A549 (cell line): ENCODE measurements around the gene SMYD5. TPM values are rescaled to one million over a fixed set of nuclear protein-coding genes. Genes with fewer than 3 reads are reported as not detected.
"Not testable (repeated sequence)": the region's sequence is repeated elsewhere in the genome, so short reads cannot be mapped to it uniquely, and the experiment has no call there.

Experiments
- ATAC-seq, 2 experiments: fragments of 200-7000 bp in 1 of 2; fragments of >200 bp in 1 of 2; cut with Nextera tagmentation in 1 of 2; cut with Tn5 transposase in 1 of 2; 3 replicates each; pipeline versions ENCODE4 v1.8.0 to v1.9.1; 2018 to 2020; ENCODE audit warnings: mild to moderate bottlenecking in 1 of 2, moderate library complexity in 1 of 2
- CTCF ChIA-PET: fragments of 300-600 bp; sonication (Branson Sonifier 250); formaldehyde crosslinking; extraction: SDS; loops from one replicate; lab custom pipeline; 2021; ENCODE audit warnings: antibody characterized with exemption, inconsistent platforms; lab: Yijun Ruan, JAX
- POLR2A ChIA-PET: fragments of 350-600 bp; formaldehyde crosslinking; extraction: SDS; loops from one replicate; lab custom pipeline; 2021; ENCODE audit warnings: antibody characterized with exemption, inconsistent platforms; lab: Yijun Ruan, JAX
- DNase-seq, 2 experiments: peaks; one replicate each; pipeline versions ENCODE4 v3.0.0 to v3.0.0-alpha.2; 2011 to 2016; ENCODE audit warnings: low read depth in 1 of 2, low spot score in 1 of 2
- FAIRE-seq: peaks from 2 replicates; lab custom pipeline; 2011; peaks lifted over from hg19 to GRCh38; lab: Jason Lieb, UNC
- H3K27ac ChIP-seq, 2 experiments: fragments of >200 bp; sonication (Bioruptor Twin); formaldehyde crosslinking; 3 replicates each; pipeline ENCODE4 v1.5.1; 2016 to 2017
- H3K4me1 ChIP-seq: fragments of >200 bp; sonication (Bioruptor Twin); formaldehyde crosslinking; 3 replicates; pipeline ENCODE4 v1.6.1; 2016
- H3K4me2 ChIP-seq: fragments of >200 bp; sonication (Bioruptor Twin); formaldehyde crosslinking; 3 replicates; pipeline ENCODE4 v1.6.1; 2016
- H3K4me3 ChIP-seq: fragments of >200 bp; sonication (Bioruptor Twin); formaldehyde crosslinking; 3 replicates; pipeline ENCODE4 v1.5.1; 2016
- H3K9me3 ChIP-seq: fragments of >200 bp; sonication (Bioruptor Twin); formaldehyde crosslinking; 3 replicates; pipeline ENCODE4 v1.6.1; 2016
- CBX2 ChIP-seq: fragments of 200-600 bp; sonication (generic); IDR thresholded peaks from 2 replicates; pipeline ENCODE4 v1.6.1; 2016; ENCODE audit warnings: low read depth, mild to moderate bottlenecking, borderline replicate concordance
- CEBPB ChIP-seq, 2 experiments: fragments of >200 bp in 1 of 2; sonication (Bioruptor Twin) in 1 of 2; formaldehyde crosslinking in 1 of 2; IDR thresholded peaks; 2 replicates each; pipeline ENCODE4 v1.6.1; 2012 to 2016
- CHD2 ChIP-seq: fragments of 150-350 bp; IDR thresholded peaks from 2 replicates; pipeline ENCODE4 v1.6.1; 2014; ENCODE audit warnings: low read length; ENCODE audit not compliant: partially characterized antibody
- CHD4 ChIP-seq: fragments of 200-600 bp; sonication (generic); IDR thresholded peaks from 2 replicates; pipeline ENCODE4 v1.6.1; 2016; ENCODE audit warnings: antibody characterized with exemption, mild to moderate bottlenecking, borderline replicate concordance
- EP300 ChIP-seq, 2 experiments: fragments of >200 bp; sonication (Bioruptor Twin); formaldehyde crosslinking; IDR thresholded peaks; 2 replicates in 1 of 2; 3 replicates in 1 of 2; pipeline ENCODE4 v1.6.1; 2016 to 2017
- FOSB ChIP-seq: fragments of 250-450 bp; sonication (Bioruptor Pico); IDR thresholded peaks from 2 replicates; pipeline ENCODE4 v1.5.0; 2020; ENCODE audit warnings: mild to moderate bottlenecking, moderate library complexity
- GATA3 ChIP-seq: IDR thresholded peaks from 2 replicates; pipeline ENCODE4 v1.6.1; 2012; ENCODE audit warnings: borderline replicate concordance
- HDAC2 ChIP-seq: fragments of 200-600 bp; sonication (generic); IDR thresholded peaks from 2 replicates; pipeline ENCODE4 v1.6.1; 2016
- HOXA7 ChIP-seq: fragments of 250-450 bp; sonication (Bioruptor Pico); IDR thresholded peaks from 2 replicates; pipeline ENCODE4 v1.5.0; 2020; ENCODE audit warnings: mild to moderate bottlenecking, moderate library complexity
- JUNB ChIP-seq: fragments of >200 bp; sonication (Bioruptor Twin); formaldehyde crosslinking; IDR thresholded peaks from 2 replicates; pipeline ENCODE4 v1.6.1; 2016
- KDM1A ChIP-seq: fragments of 200-600 bp; sonication (generic); IDR thresholded peaks from 2 replicates; pipeline ENCODE4 v1.6.1; 2016; ENCODE audit warnings: low read depth, mild to moderate bottlenecking
- KDM5A ChIP-seq: fragments of 200-600 bp; sonication (generic); IDR thresholded peaks from 2 replicates; pipeline ENCODE4 v1.6.1; 2016; ENCODE audit warnings: antibody characterized with exemption, mild to moderate bottlenecking
- NFE2L2 ChIP-seq: fragments of 150-350 bp; conservative IDR thresholded peaks from 2 replicates; pipeline ENCODE4 v1.6.1; 2014; ENCODE audit warnings: low read length
- NPAS2 ChIP-seq: fragments of 250-450 bp; sonication (Bioruptor Pico); IDR thresholded peaks from 2 replicates; pipeline ENCODE4 v1.8.0; 2022; ENCODE audit warnings: mild to moderate bottlenecking, moderate library complexity, borderline replicate concordance
- NR3C1 ChIP-seq: fragments of >200 bp; sonication (Bioruptor Twin); formaldehyde crosslinking; IDR thresholded peaks from 3 replicates; pipeline ENCODE4 v1.6.1; 2017
- POLR2AphosphoS2 ChIP-seq: conservative IDR thresholded peaks from 2 replicates; pipeline ENCODE4 v1.6.1; 2012; ENCODE audit warnings: low read length, improper control_type of control experiment, inconsistent platforms
- RAD21 ChIP-seq, 2 experiments: fragments of >200 bp in 1 of 2; sonication (Bioruptor Twin) in 1 of 2; formaldehyde crosslinking in 1 of 2; IDR thresholded peaks in 1 of 2; conservative IDR thresholded peaks in 1 of 2; 2 replicates in 1 of 2; 3 replicates in 1 of 2; pipeline ENCODE4 v1.6.1; 2012 to 2018; ENCODE audit warnings: inconsistent platforms in 1 of 2
- RARB ChIP-seq: fragments of 250-450 bp; sonication (Bioruptor Pico); IDR thresholded peaks from 2 replicates; pipeline ENCODE4 v1.8.0; 2021; ENCODE audit warnings: mild to moderate bottlenecking, moderate library complexity
- SMC3 ChIP-seq: fragments of >200 bp; sonication (Bioruptor Twin); formaldehyde crosslinking; IDR thresholded peaks from 3 replicates; pipeline ENCODE4 v1.6.1; 2018; ENCODE audit warnings: inconsistent platforms
- TP53 ChIP-seq: fragments of 250-450 bp; sonication (Bioruptor Pico); IDR thresholded peaks from 2 replicates; pipeline ENCODE4 v1.5.0; 2021; ENCODE audit warnings: mild to moderate bottlenecking, moderate library complexity
- WGBS: methylation state at CpG from one replicate; pipeline ENCODE4 v1.1.6; 2017; ENCODE audit errors: missing lambda C conversion rate; 5-methylcytosine and 5-hydroxymethylcytosine counted together
- polyA plus RNA-seq, 4 experiments: library from polyadenylated mRNA; depleted of rRNA in 3 of 4; stranded (reverse); fragments of >200 nt; fragmentation: RNase III in 1 of 4; extraction: RNeasy Plus Mini Kit Qiagen cat#74134 plus additional on column Dnase treatment in 1 of 4; gene quantifications; 2 replicates in 3 of 4; 3 replicates in 1 of 4; pipeline ENCODE4 v1.2.3, GENCODE V29; 2011 to 2017
- TF ChIP-seq, protein P1 (sequence below): fragments of >200 bp; sonication (Bioruptor Twin); formaldehyde crosslinking; IDR thresholded peaks from 2 replicates; pipeline ENCODE4 v1.6.1; 2016
- TF ChIP-seq, protein P2 (sequence below): IDR thresholded peaks from 2 replicates; pipeline ENCODE4 v1.6.1; 2012
- TF ChIP-seq, protein P3 (sequence below): IDR thresholded peaks from 2 replicates; pipeline ENCODE4 v1.6.1; 2012; ENCODE audit warnings: low read depth, borderline replicate concordance
- TF ChIP-seq, protein P4 (sequence below): fragments of 150-350 bp; IDR thresholded peaks from 2 replicates; pipeline ENCODE4 v1.6.1; 2014; ENCODE audit warnings: low read depth, mild to moderate bottlenecking, low read length
- TF ChIP-seq, protein P5 (sequence below): IDR thresholded peaks from 2 replicates; pipeline ENCODE4 v1.6.1; 2012

SMYD5 gene
- polyA plus RNA-seq, 2 of the 4 experiments (the other 2 are of a cell fraction): 40.3 to 46.7 TPM

DNA sequence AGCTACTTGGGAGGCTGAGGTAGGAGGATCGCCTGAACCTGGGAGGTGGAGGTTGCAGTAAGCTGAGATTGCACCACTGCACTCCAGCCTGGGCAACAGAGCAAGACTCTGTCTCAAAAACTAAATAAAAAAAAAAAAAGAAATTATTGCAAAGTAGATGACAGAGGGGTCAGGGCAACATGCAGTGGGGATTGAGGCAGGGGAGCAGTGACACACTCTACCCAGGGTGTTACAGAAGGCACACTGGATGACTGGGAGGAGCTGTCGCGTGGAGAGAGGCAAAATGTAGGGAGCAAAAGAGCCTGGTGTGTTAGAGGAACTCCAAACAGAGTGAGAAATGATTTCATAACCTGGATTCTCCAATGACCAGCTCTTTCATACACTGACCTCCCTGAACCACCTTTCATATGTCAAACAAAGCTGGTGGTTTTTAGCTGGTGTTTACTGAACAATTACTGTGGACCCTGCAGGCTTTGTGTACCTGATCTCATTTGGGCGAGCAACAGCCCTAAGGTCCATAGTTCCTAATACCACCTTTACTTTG, 48.1 kb downstream of the SMYD5 start:
- H3K4me1 ChIP-seq: no peaks in the 10 kb centered on the region
- FAIRE-seq (no peak), DNase-seq (no peak), ATAC-seq (no peak)
- H3K4me2 ChIP-seq: no peak overlapping the region
- TF ChIP-seq TP53 (CRISPR knock-in tag): no peak
- TF ChIP-seq SMC3: no peak
- TF ChIP-seq, protein P1, sequence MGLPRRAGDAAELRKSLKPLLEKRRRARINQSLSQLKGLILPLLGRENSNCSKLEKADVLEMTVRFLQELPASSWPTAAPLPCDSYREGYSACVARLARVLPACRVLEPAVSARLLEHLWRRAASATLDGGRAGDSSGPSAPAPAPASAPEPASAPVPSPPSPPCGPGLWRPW: no peak
- TF ChIP-seq FOSB: no peak
- no peak for TF ChIP-seq NFE2L2
- TF ChIP-seq CBX2: no peak
- TF ChIP-seq CEBPB (IDR thresholded peaks at IDR 0.05): no peak
- TF ChIP-seq JUNB: no peak
- TF ChIP-seq KDM5A: no peak
- TF ChIP-seq RAD21 (conservative IDR thresholded peaks at IDR 0.05 in 1 of 2, IDR thresholded peaks at IDR 0.05 in 1 of 2): no peak
- no peak for TF ChIP-seq POLR2AphosphoS2
- no peak for TF ChIP-seq NR3C1
- TF ChIP-seq, protein P2, sequence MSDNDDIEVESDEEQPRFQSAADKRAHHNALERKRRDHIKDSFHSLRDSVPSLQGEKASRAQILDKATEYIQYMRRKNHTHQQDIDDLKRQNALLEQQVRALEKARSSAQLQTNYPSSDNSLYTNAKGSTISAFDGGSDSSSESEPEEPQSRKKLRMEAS: no peak
- TF ChIP-seq, protein P3, sequence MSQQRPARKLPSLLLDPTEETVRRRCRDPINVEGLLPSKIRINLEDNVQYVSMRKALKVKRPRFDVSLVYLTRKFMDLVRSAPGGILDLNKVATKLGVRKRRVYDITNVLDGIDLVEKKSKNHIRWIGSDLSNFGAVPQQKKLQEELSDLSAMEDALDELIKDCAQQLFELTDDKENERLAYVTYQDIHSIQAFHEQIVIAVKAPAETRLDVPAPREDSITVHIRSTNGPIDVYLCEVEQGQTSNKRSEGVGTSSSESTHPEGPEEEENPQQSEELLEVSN: no peak
- TF ChIP-seq NPAS2 (CRISPR knock-in tag): no peak
- TF ChIP-seq, protein P4, sequence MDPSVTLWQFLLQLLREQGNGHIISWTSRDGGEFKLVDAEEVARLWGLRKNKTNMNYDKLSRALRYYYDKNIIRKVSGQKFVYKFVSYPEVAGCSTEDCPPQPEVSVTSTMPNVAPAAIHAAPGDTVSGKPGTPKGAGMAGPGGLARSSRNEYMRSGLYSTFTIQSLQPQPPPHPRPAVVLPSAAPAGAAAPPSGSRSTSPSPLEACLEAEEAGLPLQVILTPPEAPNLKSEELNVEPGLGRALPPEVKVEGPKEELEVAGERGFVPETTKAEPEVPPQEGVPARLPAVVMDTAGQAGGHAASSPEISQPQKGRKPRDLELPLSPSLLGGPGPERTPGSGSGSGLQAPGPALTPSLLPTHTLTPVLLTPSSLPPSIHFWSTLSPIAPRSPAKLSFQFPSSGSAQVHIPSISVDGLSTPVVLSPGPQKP: no peak
- no peak for TF ChIP-seq GATA3
- TF ChIP-seq HDAC2: no peak
- no peak overlapping the region for H3K4me3 ChIP-seq
- H3K9me3 ChIP-seq: no peaks in the 10 kb centered on the region
- ChIA-PET POLR2A (no interaction called here), CTCF (interaction anchor here (0.6 to 2.7 kb wide), 9 partner anchors 10 to 845 kb away, joined by 3 to 15 read pairs (median 4); no protein-coding TSS in a partner anchor)
- H3K27ac ChIP-seq: no peak overlapping the region
- WGBS: 84% methylated on average over 4 of the region's 4 CpGs

DNA sequence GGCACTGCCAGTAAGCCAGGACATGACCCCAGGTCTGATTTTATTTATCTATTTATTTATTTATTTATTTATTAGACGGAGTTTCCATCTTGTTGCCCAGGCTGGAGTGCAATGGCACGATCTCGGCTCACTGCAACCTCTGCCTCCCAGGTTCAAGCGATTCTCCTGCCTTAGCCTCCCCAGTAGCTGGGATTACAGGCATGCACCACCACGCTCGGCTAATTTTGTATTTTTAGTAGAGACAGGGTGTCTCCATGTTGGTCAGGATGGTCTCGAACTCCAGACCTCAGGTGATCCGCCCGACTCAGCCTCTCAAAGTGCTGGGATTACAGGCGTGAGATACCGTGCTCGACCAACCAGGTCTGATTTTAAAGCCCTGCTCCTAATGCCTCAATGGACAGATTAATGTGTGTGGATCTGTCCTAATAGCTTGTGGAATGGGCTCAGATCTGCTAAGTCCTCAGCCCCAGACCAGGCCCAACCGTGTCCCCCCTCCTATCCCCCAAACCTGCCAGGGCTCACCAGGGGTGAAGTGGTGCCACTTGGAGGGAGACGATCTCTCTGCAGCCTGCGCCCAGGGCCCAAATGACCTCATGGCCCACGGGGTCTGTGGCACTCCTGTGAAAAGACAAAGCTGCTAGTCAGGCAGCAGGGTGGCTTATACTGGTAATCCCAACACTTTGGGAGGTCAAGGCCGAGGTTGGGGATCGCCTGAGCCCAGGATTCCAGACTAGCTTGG, 48.8 kb downstream of the SMYD5 start:
- H3K27ac ChIP-seq, H3K9me3 ChIP-seq, H3K4me3 ChIP-seq, H3K4me1 ChIP-seq, POLR2A ChIA-PET, ATAC-seq, DNase-seq, FAIRE-seq, H3K4me2 ChIP-seq: not testable (repeated sequence)
- WGBS: 88% methylated on average over 18 of the region's 18 CpGs
- CTCF ChIA-PET: interaction anchor here (0.6 to 2.7 kb wide), 12 partner anchors 8 to 844 kb away, joined by 3 to 15 read pairs (median 4); no protein-coding TSS in a partner anchor

DNA sequence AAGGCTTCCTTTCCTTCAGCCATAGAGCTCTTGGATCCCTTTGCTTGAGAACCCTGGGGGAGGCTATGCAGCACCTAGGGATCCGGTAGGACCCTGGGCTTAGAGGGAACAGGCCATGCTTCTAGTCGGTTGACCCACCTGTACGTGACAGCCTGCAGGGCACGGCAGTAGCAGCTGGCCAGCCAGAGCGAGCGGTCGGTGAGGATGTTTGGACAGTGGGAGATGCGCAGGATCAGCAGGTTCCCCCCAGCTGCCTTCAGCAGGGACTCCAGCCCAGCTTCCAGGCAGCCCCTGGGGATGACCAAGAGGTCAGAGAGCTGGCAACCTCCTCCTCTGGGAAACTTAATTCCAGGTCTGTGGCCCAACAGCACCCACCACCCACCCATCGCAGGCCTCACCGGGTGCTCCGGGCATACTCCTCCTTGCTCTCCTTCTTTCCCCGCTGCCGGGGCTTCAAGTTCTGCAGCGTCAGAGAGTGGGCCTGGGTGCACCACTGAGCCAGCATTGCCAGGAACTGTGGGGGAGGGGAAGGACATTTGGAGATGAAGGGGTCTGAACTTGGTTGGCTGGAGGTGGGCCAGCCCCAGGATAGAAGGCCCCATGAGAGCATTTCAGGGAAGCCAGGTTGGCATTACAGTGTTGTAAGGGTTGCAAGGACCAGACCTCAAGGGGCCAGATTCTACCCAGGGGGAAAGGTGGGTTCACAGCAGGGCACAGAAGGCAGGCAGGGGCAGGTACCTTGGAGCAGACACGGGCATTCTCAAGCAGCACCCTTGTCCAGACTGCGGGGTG, 49.7 kb downstream of the SMYD5 start:
- no peak overlapping the region for H3K27ac ChIP-seq
- ChIA-PET CTCF (interaction anchor here (0.8 to 2.7 kb wide), 8 partner anchors 8 to 86 kb away, joined by 3 to 15 read pairs (median 4); no protein-coding TSS in a partner anchor), POLR2A (no interaction called here)
- no peak for TF ChIP-seq RAD21 (conservative IDR thresholded peaks at IDR 0.05 in 1 of 2, IDR thresholded peaks at IDR 0.05 in 1 of 2)
- TF ChIP-seq NR3C1: no peak
- no peak for TF ChIP-seq CHD4
- no peak for TF ChIP-seq RARB (CRISPR knock-in tag)
- TF ChIP-seq, protein P5, sequence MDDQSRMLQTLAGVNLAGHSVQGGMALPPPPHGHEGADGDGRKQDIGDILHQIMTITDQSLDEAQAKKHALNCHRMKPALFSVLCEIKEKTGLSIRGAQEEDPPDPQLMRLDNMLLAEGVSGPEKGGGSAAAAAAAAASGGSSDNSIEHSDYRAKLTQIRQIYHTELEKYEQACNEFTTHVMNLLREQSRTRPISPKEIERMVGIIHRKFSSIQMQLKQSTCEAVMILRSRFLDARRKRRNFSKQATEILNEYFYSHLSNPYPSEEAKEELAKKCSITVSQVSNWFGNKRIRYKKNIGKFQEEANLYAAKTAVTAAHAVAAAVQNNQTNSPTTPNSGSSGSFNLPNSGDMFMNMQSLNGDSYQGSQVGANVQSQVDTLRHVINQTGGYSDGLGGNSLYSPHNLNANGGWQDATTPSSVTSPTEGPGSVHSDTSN: no peak
- TF ChIP-seq EP300 (IDR thresholded peaks at IDR 0.05): no peak
- no peak for TF ChIP-seq KDM1A
- TF ChIP-seq HOXA7: no peak
- no peak for TF ChIP-seq KDM5A
- no peak for TF ChIP-seq CHD2
- no peak for TF ChIP-seq GATA3
- ATAC-seq: no peak
- H3K4me3 ChIP-seq: no peak overlapping the region
- no peak for FAIRE-seq
- peaks cover 1% of the 10 kb centered on the region; the same call in 1 of the 3 replicates for H3K4me1 ChIP-seq
- DNase-seq: no peak
- H3K4me2 ChIP-seq: no peak overlapping the region
- 89% methylated on average over 16 of the region's 16 CpGs for WGBS
- H3K9me3 ChIP-seq: no peaks in the 10 kb centered on the region
